Measurements from ENCODE around the gene DICER1.

DICER1 gene

DNA sequence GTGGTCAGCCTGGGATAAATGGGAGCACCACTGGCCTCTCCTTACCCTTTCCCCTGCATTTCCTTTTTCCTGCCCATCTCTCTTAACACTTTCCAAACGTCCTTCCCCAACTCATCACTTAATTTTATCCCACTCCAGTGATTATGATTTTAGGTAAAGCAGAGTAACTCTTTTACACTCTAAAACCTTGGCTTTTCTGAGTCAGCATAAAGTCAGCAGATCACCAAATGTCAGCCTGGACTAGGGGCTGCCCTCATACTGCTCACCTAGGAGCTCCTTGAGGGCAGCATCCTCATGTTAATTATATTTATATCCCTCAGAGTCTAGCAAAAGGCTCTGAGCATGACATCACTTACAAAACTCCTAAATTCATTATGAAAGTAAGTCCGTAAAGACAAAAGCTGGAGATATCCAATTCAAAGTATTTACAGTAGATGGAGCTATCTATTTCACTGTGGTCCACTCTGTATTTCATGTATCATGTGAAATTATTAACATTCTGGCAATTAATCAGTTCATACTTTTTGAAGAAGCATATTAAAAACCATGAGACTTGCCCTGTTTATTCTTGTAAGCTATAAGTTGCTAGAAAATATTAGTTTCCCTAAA, 17.0 kb upstream of the DICER1 start:
- TF ChIP-seq POLR2A (IDR thresholded peaks at IDR 0.05; ENCODE audit: low read depth, low read length) (no peak), TAF1 (IDR thresholded peaks at IDR 0.05; ENCODE audit: low read depth, low read length) (no peak), POLR2AphosphoS5 (IDR thresholded peaks at IDR 0.05; ENCODE audit: low read depth, low read length) (no peak), SPI1 (IDR thresholded peaks at IDR 0.05; ENCODE audit: low read depth, low read length) (no peak), POU2F2 (IDR thresholded peaks at IDR 0.05; ENCODE audit: low read depth, low read length) (no peak), PAX5 (IDR thresholded peaks at IDR 0.05; ENCODE audit: insufficient read depth, low read length, severe bottlenecking) (no peak)
- FAIRE-seq (no peak), DNase-seq (ENCODE audit: insufficient read length, low spot score) (no peak)

DNA sequence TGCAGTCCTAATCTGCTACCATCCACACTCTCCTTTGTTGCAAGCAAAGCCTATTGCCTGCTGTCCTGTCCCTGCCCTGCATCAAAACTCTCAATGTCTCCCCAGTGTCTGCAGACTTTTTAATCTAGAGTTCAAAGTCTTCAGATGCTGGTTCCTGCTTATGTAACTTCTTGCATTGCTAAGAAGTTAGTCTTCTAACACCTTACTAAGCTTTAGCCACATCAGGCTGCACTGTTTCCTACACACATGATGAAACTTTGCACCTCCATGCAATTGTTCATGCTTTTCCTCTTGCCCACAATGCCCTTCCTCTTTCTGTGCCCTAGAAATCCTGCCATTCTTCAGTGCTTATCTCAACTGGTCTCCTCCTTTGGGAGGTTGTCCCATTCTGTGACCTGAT, 16.2 kb upstream of the DICER1 start:
- no peak for TF ChIP-seq POU2F2 (IDR thresholded peaks at IDR 0.05; ENCODE audit: low read depth, low read length)
- no peak for TF ChIP-seq SPI1 (IDR thresholded peaks at IDR 0.05; ENCODE audit: low read depth, low read length)
- no peak for TF ChIP-seq POLR2AphosphoS5 (IDR thresholded peaks at IDR 0.05; ENCODE audit: low read depth, low read length)
- no peak for TF ChIP-seq PAX5 (IDR thresholded peaks at IDR 0.05; ENCODE audit: insufficient read depth, low read length, severe bottlenecking)
- TF ChIP-seq TAF1 (IDR thresholded peaks at IDR 0.05; ENCODE audit: low read depth, low read length), result no peak
- no peak for TF ChIP-seq POLR2A (IDR thresholded peaks at IDR 0.05; ENCODE audit: low read depth, low read length)
- DNase-seq (ENCODE audit: insufficient read length, low spot score), result no peak
- FAIRE-seq, result no peak

DNA sequence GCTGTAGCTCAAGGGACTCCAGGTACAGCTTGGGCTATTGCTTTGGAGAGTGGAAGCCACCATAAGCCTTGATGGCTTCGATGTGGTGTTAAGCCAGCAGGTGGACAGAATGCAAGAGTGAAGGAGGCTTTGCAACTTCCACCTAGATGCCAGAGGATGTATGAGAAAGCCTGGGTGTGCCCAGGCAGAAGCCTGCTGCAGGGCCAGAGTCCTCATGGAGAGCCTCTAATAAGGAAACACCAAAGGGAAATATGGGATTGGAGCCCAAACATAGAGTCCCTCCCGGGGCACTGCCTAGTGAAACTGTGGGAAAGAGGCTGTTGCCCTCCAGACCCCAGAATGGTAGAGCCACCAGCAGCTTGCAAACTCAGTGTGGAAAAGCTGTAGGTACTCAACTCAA, 9.8 kb upstream of the DICER1 start:
- DNase-seq (ENCODE audit: insufficient read length, low spot score) (no peak), FAIRE-seq (no peak)
- TF ChIP-seq POU2F2 (IDR thresholded peaks at IDR 0.05; ENCODE audit: low read depth, low read length), result no peak
- TF ChIP-seq PAX5 (IDR thresholded peaks at IDR 0.05; ENCODE audit: insufficient read depth, low read length, severe bottlenecking), result no peak
- no peak for TF ChIP-seq POLR2A (IDR thresholded peaks at IDR 0.05; ENCODE audit: low read depth, low read length)
- TF ChIP-seq POLR2AphosphoS5 (IDR thresholded peaks at IDR 0.05; ENCODE audit: low read depth, low read length), result no peak
- no peak for TF ChIP-seq TAF1 (IDR thresholded peaks at IDR 0.05; ENCODE audit: low read depth, low read length)
- no peak for TF ChIP-seq SPI1 (IDR thresholded peaks at IDR 0.05; ENCODE audit: low read depth, low read length)

DNA sequence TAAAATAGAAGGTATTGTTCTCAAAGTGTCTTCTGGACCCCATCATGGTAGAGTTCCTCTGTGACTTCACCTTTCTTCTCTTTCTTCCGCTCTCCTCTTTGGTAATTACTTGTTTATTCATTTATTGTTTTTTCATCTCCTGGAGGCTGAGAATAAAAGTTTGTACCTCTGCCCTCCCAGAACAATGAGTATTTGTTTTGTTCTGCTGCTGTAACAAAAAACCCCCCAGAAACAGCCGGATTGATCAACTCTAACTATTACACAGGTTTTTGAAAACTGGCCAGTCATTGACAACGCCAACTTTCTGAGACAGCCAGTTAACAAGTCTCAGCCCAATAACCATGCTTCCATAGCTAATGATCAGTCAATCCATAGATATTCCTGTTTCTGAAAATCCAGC, 8.2 kb upstream of the DICER1 start:
- FAIRE-seq, result no peak
- no peak for DNase-seq (ENCODE audit: insufficient read length, low spot score)
- no peak for TF ChIP-seq TAF1 (IDR thresholded peaks at IDR 0.05; ENCODE audit: low read depth, low read length)
- no peak for TF ChIP-seq POU2F2 (IDR thresholded peaks at IDR 0.05; ENCODE audit: low read depth, low read length)
- no peak for TF ChIP-seq POLR2A (IDR thresholded peaks at IDR 0.05; ENCODE audit: low read depth, low read length)
- TF ChIP-seq PAX5 (IDR thresholded peaks at IDR 0.05; ENCODE audit: insufficient read depth, low read length, severe bottlenecking), result no peak
- no peak for TF ChIP-seq SPI1 (IDR thresholded peaks at IDR 0.05; ENCODE audit: low read depth, low read length)
- TF ChIP-seq POLR2AphosphoS5 (IDR thresholded peaks at IDR 0.05; ENCODE audit: low read depth, low read length), result no peak

DNA sequence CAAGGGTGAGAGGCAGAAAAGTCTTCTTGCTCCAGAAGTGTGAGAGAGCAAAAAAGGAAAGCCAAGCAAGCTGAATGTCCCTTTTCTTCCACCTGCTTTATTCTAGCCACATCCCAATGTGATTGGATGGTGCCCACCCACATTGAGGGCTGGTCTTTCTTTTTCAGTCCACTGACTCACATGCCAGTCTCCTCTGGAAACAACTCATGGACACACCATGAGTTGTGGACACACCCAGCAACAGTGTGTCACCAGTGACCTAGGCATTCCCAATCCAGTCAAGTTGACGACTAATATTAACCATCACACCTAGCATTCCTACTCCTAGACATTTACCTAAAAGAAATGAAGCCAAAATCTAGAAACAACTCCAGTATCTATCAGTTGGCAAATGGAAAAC, 7.2 kb upstream of the DICER1 start:
- DNase-seq (ENCODE audit: insufficient read length, low spot score) (no peak), FAIRE-seq (no peak)
- no peak for TF ChIP-seq PAX5 (IDR thresholded peaks at IDR 0.05; ENCODE audit: insufficient read depth, low read length, severe bottlenecking)
- no peak for TF ChIP-seq SPI1 (IDR thresholded peaks at IDR 0.05; ENCODE audit: low read depth, low read length)
- TF ChIP-seq POLR2AphosphoS5 (IDR thresholded peaks at IDR 0.05; ENCODE audit: low read depth, low read length), result no peak
- TF ChIP-seq POU2F2 (IDR thresholded peaks at IDR 0.05; ENCODE audit: low read depth, low read length), result no peak
- TF ChIP-seq POLR2A (IDR thresholded peaks at IDR 0.05; ENCODE audit: low read depth, low read length), result no peak
- TF ChIP-seq TAF1 (IDR thresholded peaks at IDR 0.05; ENCODE audit: low read depth, low read length), result no peak

DNA sequence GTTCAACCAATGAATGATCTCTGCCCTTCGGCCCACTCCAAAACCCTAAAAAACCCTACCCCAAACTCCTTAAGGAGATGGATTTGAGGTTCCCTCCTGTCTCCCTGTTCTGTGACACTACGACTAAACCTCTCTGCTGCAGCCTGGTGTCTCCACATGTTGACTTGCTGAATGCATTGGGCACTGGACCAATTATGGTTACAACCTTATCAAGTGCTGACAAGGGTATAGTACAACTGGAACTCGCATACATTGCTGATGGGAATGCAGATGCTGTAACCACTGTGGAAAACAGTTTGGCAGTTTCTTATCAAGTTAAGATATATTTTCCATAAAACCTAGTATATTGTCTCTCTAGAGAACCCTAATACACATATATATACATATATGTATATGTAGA, 6.3 kb upstream of the DICER1 start:
- DNase-seq (ENCODE audit: insufficient read length, low spot score), result no peak
- no peak for TF ChIP-seq POLR2A (IDR thresholded peaks at IDR 0.05; ENCODE audit: low read depth, low read length)
- no peak for TF ChIP-seq SPI1 (IDR thresholded peaks at IDR 0.05; ENCODE audit: low read depth, low read length)
- TF ChIP-seq PAX5 (IDR thresholded peaks at IDR 0.05; ENCODE audit: insufficient read depth, low read length, severe bottlenecking), result no peak
- no peak for TF ChIP-seq TAF1 (IDR thresholded peaks at IDR 0.05; ENCODE audit: low read depth, low read length)
- no peak for FAIRE-seq

DNA sequence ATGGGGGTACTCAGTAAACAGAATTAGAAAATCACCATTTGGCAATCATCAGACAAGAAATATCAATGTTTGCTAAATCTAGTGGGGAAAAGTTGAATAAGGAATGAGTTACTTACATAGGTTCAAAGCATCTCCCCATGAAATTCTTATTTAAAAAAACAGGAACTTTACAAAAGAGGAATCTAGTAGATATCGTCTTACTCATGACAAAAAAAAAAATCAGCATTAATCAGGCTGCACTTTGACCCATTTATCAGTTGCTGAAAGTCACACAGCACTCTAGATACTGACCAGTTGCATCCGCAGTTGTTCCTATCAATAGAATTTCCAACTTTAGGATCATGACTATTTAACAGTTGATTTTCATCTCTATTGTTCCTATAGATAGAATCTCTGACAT, 5.8 kb upstream of the DICER1 start:
- TF ChIP-seq POU2F2 (IDR thresholded peaks at IDR 0.05; ENCODE audit: low read depth, low read length), result no peak
- TF ChIP-seq SPI1 (IDR thresholded peaks at IDR 0.05; ENCODE audit: low read depth, low read length), result no peak
- no peak for TF ChIP-seq TAF1 (IDR thresholded peaks at IDR 0.05; ENCODE audit: low read depth, low read length)
- TF ChIP-seq POLR2AphosphoS5 (IDR thresholded peaks at IDR 0.05; ENCODE audit: low read depth, low read length), result no peak
- no peak for TF ChIP-seq PAX5 (IDR thresholded peaks at IDR 0.05; ENCODE audit: insufficient read depth, low read length, severe bottlenecking)
- no peak for TF ChIP-seq POLR2A (IDR thresholded peaks at IDR 0.05; ENCODE audit: low read depth, low read length)
- DNase-seq (ENCODE audit: insufficient read length, low spot score), result no peak
- no peak for FAIRE-seq

DNA sequence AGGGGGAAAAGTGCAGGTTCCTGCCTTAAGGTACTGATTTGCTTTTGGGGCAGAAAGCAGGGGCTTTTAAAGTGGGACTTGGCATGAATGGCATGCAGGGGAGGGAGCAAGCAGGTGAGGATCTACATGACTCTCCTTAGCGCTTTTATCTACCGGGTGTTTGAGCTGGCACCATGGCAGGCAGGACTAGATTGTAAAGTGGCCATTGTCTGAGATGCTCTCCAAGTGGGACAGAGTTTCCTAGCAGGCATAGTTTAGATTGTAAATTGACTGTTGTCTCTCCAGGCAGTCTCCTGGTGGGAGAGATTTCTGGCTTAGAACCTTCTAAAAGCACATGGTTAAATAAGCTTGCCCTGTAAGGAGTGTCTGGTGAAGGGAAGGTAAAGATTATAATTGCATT, 5.3 kb upstream of the DICER1 start:
- DNase-seq (ENCODE audit: insufficient read length, low spot score) (no peak), FAIRE-seq (no peak)
- TF ChIP-seq POU2F2 (IDR thresholded peaks at IDR 0.05; ENCODE audit: low read depth, low read length) (no peak), PAX5 (IDR thresholded peaks at IDR 0.05; ENCODE audit: insufficient read depth, low read length, severe bottlenecking) (no peak), POLR2AphosphoS5 (IDR thresholded peaks at IDR 0.05; ENCODE audit: low read depth, low read length) (no peak), SPI1 (IDR thresholded peaks at IDR 0.05; ENCODE audit: low read depth, low read length) (no peak), TAF1 (IDR thresholded peaks at IDR 0.05; ENCODE audit: low read depth, low read length) (no peak), POLR2A (IDR thresholded peaks at IDR 0.05; ENCODE audit: low read depth, low read length) (no peak)

DNA sequence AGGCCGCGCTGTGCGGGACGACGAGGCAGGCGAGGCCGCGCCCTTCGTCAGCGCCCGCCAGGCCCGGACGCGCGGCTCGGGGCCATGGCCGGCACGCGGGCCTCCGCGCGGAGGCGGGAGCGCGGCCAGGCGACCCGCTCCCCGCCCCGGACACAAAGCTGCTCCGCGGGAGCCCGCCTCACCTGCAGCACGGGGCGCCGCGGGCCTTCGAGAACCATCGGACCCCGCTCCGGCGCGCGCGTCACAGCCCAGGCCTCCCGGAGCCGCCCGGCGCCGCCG, 342 bp downstream of the DICER1 start:
- no peak for DNase-seq (ENCODE audit: insufficient read length, low spot score)
- FAIRE-seq, result no peak
- TF ChIP-seq POLR2AphosphoS5 (IDR thresholded peaks at IDR 0.05; ENCODE audit: low read depth, low read length) (no peak), TAF1 (IDR thresholded peaks at IDR 0.05; ENCODE audit: low read depth, low read length) (peak; percentile 39; the same call in 1 of the 2 replicates)

Measured in GM12891 (cell line).